GM18502 (cell line): ENCODE measurements around the gene NGLY1.

ENCODE experiments used
- ATAC-seq: cut with Tn5 transposase; IDR thresholded peaks from one replicate; pipeline ENCODE4 v1.9.1; 2021; ENCODE audit warnings: mild to moderate bottlenecking; ENCODE audit not compliant: unreplicated experiment, poor library complexity

NGLY1 gene

GRCh38 chr3:25782938-25783660, at the start of gene NGLY1:
NGLY1 (minus strand) TSS chr3:25783443; CDS start chr3:25783390, 53 bp downstream.
- peak; percentile 73 for ATAC-seq

- ATAC-seq: no peak
Measured at GRCh38 chr3:25831578-25831977, 48.3 kb upstream of the NGLY1 start.

GRCh38 chr3:25830373-25831280, 47.4 kb upstream of the NGLY1 start:
- no peak for ATAC-seq

- ATAC-seq: no peak
Measured at GRCh38 chr3:25826510-25826909, 43.3 kb upstream of the NGLY1 start.

GRCh38 chr3:25823314-25823713, 40.1 kb upstream of the NGLY1 start:
- ATAC-seq: no peak

GRCh38 chr3:25821746-25822573, 38.7 kb upstream of the NGLY1 start:
- ATAC-seq: no peak

GRCh38 chr3:25820816-25821486, 37.7 kb upstream of the NGLY1 start:
- no peak for ATAC-seq

- no peak for ATAC-seq
Measured at GRCh38 chr3:25820366-25820765, 37.1 kb upstream of the NGLY1 start.

- no peak for ATAC-seq
Measured at GRCh38 chr3:25818335-25818734, 35.1 kb upstream of the NGLY1 start.

- no peak for ATAC-seq
Measured at GRCh38 chr3:25817638-25818037, 34.4 kb upstream of the NGLY1 start.

- peak; percentile 61 for ATAC-seq
Measured at GRCh38 chr3:25817107-25817506, 33.9 kb upstream of the NGLY1 start.

GRCh38 chr3:25812644-25813043, 29.4 kb upstream of the NGLY1 start:
- ATAC-seq: no peak

GRCh38 chr3:25804676-25805075, 21.4 kb upstream of the NGLY1 start:
- ATAC-seq: no peak

GRCh38 chr3:25803833-25804232, 20.6 kb upstream of the NGLY1 start:
- no peak for ATAC-seq

GRCh38 chr3:25801786-25802185, 18.5 kb upstream of the NGLY1 start:
- no peak for ATAC-seq

GRCh38 chr3:25789596-25790556, 6.6 kb upstream of the NGLY1 start, which contains the start of gene OXSM:
OXSM (plus strand) TSS chr3:25790090; CDS start chr3:25791021, 931 bp downstream.
- ATAC-seq: peak; percentile 95

- no peak for ATAC-seq
Measured at GRCh38 chr3:25789209-25789595, 6.0 kb upstream of the NGLY1 start.

- ATAC-seq: no peak
Measured at GRCh38 chr3:25787689-25788088, 4.4 kb upstream of the NGLY1 start.

GRCh38 chr3:25785826-25786225, 2.6 kb upstream of the NGLY1 start:
- no peak for ATAC-seq
